Panc1 (cell line): ENCODE measurements around the gene ADCY7.

Source experiments
- CTCF ChIP-seq: fragments of 450-650 bp; IDR thresholded peaks from 2 replicates; pipeline ENCODE4 v1.5.1; 2017; ENCODE audit warnings: mild to moderate bottlenecking
- POLR2AphosphoS5 ChIP-seq: IDR thresholded peaks from 2 replicates; pipeline ENCODE4 v1.6.1; 2012; ENCODE audit warnings: mild to moderate bottlenecking, low read depth, low read length, moderate library complexity
- REST ChIP-seq, 2 experiments: IDR thresholded peaks; 2 replicates each; pipeline ENCODE4 v1.6.1; 2011 to 2012; ENCODE audit warnings: low read depth in 2 of 2, control low read depth in 1 of 2, low read length in 1 of 2, mild to moderate bottlenecking in 1 of 2, moderate library complexity in 1 of 2; ENCODE audit not compliant: insufficient read depth in 1 of 2
- TCF7L2 ChIP-seq: IDR thresholded peaks from 2 replicates; pipeline ENCODE4 v1.6.1; 2011; ENCODE audit warnings: mild to moderate bottlenecking, low read depth, low read length, inconsistent platforms

- TF ChIP-seq CTCF, result no peak
- TF ChIP-seq POLR2AphosphoS5, result no peak
- no peak for TF ChIP-seq REST (IDR thresholded peaks at IDR 0.05; ENCODE audit: insufficient read depth in 1 of 2, low read depth in 2 of 2, low read length in 1 of 2)
- TF ChIP-seq TCF7L2, result no peak
Measured at GRCh38 chr16:50229149-50229726, 37.1 kb upstream of the ADCY7 start.
